ENCODE data around the gene GULP1. TPM values are rescaled to one million over a fixed set of nuclear protein-coding genes. Genes with fewer than 3 reads are reported as not detected.

The GULP1 gene
- total RNA-seq, 1 donor from 2014 or later = 27.6 TPM

- Histone ChIP-seq H3K9me3 (no peaks in the 10 kb centered on the region), H3K27me3 (ENCODE audit: low read depth) (no peaks in the 10 kb centered on the region), H3K4me3 (no peak overlapping the region), H3K4me1 (peaks cover 16% of the 10 kb centered on the region), H3K27ac (no peak overlapping the region), H3K36me3 (no peaks in the 10 kb centered on the region)
- ATAC-seq (no peak), DNase-seq (no peak)
- intact Hi-C loops (cut with DNase I) = no loop called here
- no peak for TF ChIP-seq CTCF (IDR thresholded peaks at IDR 0.05)
These were observed 40.9 kb downstream of the GULP1 start for GRCh38 chr2:188332619-188333018.

GRCh38 chr2:188333751-188334524 lies 42.3 kb downstream of the GULP1 start:
- DNase-seq (no peak), ATAC-seq (peak; percentile 69 to 84)
- H3K4me3 ChIP-seq = peak overlapping the region; percentile 17
- no peak for TF ChIP-seq CTCF (IDR thresholded peaks at IDR 0.05)
- intact Hi-C loops (cut with DNase I) = no loop called here
- peaks cover 16% of the 10 kb centered on the region for H3K4me1 ChIP-seq
- peak overlapping the region; percentile 70 for H3K27ac ChIP-seq
- no peaks in the 10 kb centered on the region for H3K36me3 ChIP-seq
- no peaks in the 10 kb centered on the region for H3K9me3 ChIP-seq
- H3K27me3 ChIP-seq (ENCODE audit: low read depth) = no peaks in the 10 kb centered on the region

- H3K4me1 ChIP-seq = peaks cover 11% of the 10 kb centered on the region
- ATAC-seq = no peak
- no peak overlapping the region for H3K4me3 ChIP-seq
- no peaks in the 10 kb centered on the region for H3K9me3 ChIP-seq
- no peak for DNase-seq
- no peak for TF ChIP-seq CTCF (IDR thresholded peaks at IDR 0.05)
- intact Hi-C loops (cut with DNase I) = no loop called here
- H3K27ac ChIP-seq = no peak overlapping the region
- no peaks in the 10 kb centered on the region for H3K36me3 ChIP-seq
- H3K27me3 ChIP-seq (ENCODE audit: low read depth) = no peaks in the 10 kb centered on the region
These were observed 46.8 kb downstream of the GULP1 start for GRCh38 chr2:188338463-188338862.

GRCh38 chr2:188340257-188340656 lies 48.6 kb downstream of the GULP1 start:
- Histone ChIP-seq H3K36me3 (no peaks in the 10 kb centered on the region), H3K27me3 (ENCODE audit: low read depth) (no peaks in the 10 kb centered on the region), H3K4me1 (no peaks in the 10 kb centered on the region), H3K4me3 (no peak overlapping the region), H3K9me3 (no peaks in the 10 kb centered on the region), H3K27ac (no peak overlapping the region)
- intact Hi-C loops (cut with DNase I) = no loop called here
- DNase-seq = no peak
- ATAC-seq = no peak
- TF ChIP-seq CTCF (IDR thresholded peaks at IDR 0.05) = no peak

GRCh38 chr2:188345020-188345419 lies 53.3 kb downstream of the GULP1 start:
- Histone ChIP-seq H3K4me1 (no peaks in the 10 kb centered on the region), H3K36me3 (no peaks in the 10 kb centered on the region), H3K9me3 (no peaks in the 10 kb centered on the region), H3K4me3 (no peak overlapping the region), H3K27ac (no peak overlapping the region), H3K27me3 (ENCODE audit: low read depth) (no peaks in the 10 kb centered on the region)
- DNase-seq = no peak
- no peak for TF ChIP-seq CTCF (IDR thresholded peaks at IDR 0.05)
- no peak for ATAC-seq
- intact Hi-C loops (cut with DNase I) = no loop called here

Measured in lower lobe of right lung (tissue), 2 donors.